Activated CD8-positive, alpha-beta memory T cell treated with anti-CD3 and anti-CD28 coated beads, Interleukin-2, amount 50 U/mL, for 48 hours (primary cell): Measurements from ENCODE around the gene ORMDL3.
"Not testable (repeated sequence)": the region's sequence is repeated elsewhere in the genome, so short reads cannot be mapped to it uniquely, and the experiment has no call there.

ENCODE experiments used
- DNase-seq: peaks from one replicate; pipeline ENCODE4 v3.0.0-alpha.2; 2020

Gene ORMDL3

DNA sequence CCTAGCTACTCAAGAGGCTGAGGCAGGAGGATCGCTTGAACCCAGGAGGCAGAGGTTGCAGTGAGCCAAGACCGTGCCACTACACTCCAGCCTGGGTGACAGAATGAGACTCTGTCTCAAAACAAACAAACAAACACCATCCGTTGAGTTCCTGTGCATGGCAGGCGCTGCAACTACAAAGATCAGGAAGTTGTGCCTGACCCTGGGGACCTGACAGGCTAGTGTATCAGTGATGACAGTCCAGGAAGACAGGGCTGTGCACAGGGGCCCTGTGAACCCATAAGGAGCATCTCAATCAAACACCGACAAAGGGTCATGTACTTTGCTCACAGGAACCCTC, 21.1 kb upstream of the ORMDL3 start:
- not testable (repeated sequence) for DNase-seq

DNA sequence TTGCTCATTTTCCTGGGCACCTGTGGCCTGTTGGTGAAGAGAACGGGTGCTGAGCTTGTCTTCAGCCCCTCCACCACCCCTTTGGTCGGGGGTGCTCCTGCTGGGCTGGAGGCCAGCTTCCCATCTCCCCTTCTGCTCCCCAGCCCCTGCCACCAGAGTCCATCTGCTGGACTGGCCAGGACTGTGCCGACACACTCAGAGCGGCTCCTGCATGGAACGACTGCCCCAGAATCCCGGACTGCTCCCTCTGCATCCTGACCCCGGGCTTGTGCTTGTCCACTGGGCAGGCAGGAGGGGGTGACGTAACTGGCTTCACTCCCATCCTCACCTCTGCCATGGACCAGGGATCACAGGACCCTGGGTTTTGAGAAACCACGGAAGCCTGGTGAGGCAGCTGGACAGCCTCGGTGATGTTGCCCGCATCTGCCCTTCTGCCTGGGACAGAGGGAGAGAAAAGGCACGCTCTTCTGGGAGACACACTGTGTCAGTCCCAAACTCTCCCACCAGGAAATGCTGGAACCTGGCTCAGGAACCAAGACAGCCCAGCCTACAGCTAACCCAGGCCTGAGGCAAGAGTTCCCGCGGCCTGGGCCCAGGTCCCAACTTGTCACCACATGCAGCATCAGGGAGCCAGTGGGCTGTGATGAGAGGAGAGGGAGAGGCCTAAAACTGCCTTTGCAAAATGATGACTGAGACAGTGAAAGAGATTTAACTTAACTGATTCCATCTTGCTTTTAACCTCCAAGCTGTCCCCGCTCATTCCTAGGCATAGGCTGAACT, 19.3 kb upstream of the ORMDL3 start:
- no peak for DNase-seq

DNA sequence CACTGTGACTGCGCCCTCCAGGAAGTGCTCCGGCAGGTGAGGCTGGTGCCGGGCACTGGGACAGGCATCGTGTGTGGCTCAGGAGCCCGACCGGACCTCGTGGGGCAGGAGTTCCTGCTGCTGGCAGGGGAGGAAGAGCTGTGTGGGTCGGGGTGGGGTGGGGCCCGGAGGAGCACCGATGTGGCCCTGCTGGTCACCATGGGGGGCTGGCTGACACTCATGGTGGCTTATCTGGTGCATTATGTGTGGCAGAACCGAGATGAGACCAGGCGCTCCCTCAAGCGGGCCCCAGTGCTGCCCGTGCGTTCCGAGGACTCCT, 17.0 kb upstream of the ORMDL3 start:
- DNase-seq = no peak

DNA sequence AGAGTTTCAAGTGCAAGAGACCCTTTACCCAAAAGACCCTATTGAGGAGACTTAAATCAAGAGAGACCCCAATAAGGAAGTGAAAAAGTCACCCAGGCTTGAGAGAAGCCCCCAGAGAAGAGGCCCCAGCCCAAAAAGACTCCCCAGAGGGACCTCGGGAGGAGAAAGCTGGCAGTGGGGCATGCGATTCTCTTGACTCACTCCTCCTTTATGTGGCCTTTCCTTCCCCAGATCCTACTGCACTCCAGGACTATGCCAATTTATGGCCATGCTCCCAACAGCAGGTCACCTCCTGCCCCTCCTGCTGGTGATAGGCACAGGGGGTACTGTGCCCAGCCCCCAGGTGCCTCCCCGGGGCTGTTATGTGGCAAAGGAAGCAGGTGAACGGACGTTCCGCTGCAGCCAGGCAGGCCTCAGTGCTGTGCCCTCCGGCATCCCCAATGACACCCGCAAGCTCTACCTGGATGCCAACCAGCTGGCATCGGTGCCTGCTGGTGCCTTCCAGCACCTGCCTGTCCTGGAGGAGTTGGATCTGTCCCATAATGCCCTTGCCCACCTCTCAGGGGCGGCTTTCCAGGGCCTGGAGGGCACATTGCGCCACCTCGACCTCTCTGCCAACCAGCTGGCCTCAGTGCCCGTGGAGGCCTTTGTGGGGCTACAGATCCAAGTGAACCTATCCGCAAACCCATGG, 16.4 kb upstream of the ORMDL3 start:
- DNase-seq = no peak

DNA sequence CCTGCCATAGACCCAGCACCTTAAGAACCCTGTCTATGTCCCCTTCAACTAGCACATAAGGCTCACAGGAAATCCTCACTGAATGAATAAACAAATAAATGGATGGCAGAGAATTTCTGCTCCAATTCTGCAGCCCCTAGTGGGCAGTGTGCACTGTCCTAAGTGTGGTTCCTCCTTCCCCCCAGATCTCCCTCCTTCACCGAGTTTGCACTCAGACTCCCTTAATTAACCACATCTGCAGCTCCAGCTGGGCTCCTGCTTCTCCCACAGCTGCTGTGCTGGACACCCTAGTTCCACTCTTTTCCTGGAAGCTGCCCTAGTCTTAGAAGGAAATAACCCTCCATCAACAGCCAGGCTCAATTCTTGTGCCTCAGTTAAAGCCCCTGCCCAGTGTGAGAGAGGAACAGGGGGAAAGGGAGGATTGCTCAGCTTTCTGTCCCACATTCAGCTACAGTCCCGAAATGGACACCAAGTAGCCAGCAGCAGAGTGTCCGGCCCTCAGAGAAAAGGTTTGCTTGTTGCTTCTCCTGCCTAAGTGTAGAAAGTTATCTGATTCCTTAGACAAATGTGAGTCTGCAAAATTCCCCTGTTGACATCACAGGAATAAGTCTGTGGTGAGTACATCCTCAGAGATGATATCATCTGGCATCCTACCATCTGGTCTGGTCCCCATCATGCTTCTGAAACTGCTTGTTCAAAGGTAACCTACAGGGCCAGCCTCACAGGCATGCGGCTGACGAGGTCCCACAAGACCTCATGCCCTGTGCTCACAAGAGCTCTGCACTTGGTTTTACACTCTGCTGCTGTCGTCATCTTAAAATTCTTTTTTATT, 12.4 kb upstream of the ORMDL3 start:
- no peak for DNase-seq

DNA sequence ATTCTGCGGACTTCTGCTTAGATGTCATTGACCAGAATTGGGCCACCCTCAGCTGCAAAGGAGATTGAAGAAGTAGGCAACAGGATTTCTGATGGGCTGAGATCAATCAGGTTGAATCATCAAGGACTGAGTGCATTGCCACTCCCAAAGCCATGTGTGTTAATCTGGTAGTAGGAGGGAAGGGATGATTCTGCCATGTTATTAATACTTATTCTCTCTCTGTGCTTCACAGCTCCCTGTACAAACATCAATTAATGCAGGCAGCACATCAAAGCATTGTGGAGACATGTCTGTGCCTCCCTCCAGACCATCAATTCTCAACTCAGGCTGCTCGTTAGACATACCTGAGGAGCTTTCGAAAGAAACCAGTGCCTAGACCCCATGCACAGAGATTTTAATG, 11.7 kb upstream of the ORMDL3 start:
- DNase-seq = no peak

DNA sequence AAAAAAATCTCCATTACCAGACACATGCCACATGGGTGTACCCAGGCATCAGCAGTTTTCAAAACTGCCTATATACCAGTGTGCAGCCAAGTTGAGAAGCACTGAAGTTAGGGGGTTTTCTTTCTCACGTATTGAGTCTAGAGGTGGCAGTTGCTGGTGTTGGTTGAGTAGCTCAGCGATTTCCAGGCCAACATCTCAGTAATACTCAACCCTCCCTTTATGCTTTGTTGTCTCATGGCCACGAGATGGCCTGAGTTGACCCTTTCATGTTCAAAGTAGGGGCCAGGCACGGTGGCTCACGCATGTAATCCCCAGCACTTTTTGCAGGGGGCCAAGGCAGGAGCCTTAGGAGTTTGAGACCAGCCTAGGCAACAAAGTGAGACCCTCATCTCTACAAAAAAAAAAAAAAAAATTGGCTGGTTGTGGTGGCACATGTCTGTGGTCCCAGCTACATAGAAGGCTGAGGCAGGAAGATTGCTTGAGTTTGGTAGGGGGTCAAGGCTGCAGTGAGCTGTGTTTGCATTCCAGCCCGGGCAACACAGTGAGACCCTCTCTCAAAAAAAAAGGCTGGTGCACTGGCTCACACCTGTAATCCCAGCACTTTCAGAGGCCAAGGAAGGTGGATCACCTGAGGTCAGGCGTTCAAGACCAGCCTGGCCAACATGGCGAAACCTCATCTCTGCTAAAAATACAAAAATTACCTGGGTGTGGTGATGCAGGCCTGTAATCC, 10.9 kb upstream of the ORMDL3 start:
- no peak for DNase-seq

DNA sequence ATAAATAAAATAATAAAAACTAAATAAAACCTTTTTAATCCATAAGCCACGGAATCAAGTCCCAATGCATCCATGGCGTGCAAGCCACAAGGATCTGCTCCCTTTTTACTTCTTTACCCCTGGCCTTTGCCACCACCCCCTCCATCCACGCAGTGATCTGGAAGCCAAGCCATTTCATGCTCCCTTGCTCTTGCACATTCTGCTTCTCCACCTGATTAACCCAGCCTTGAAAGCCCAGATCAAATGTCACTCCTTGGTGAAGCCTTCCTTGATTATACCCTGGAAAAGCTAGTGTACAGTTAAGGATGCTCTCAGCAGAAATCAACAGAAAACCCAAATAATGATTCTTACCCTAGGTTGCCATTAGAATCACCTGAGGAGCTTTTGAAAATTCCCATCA, 10.0 kb upstream of the ORMDL3 start:
- no peak for DNase-seq

DNA sequence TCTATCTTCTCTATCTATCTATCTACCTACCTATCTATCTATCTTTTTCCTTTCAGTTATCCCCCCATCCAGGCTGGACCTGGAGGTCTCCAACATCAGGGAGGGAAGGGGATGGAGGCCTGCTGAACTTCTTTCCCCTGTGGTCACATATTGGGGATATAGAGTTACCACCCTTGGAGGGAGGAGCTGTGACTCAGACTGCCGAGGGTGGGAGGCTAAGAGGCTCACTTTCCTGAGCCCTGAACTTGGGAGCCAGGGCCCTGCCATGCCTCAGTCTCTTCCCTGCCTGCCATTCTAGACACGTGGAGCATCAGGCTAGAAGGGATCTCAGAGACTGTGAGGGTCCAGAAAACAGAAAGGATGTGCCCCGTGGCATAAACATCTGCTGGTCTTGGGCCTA, 8.5 kb upstream of the ORMDL3 start:
- no peak for DNase-seq

DNA sequence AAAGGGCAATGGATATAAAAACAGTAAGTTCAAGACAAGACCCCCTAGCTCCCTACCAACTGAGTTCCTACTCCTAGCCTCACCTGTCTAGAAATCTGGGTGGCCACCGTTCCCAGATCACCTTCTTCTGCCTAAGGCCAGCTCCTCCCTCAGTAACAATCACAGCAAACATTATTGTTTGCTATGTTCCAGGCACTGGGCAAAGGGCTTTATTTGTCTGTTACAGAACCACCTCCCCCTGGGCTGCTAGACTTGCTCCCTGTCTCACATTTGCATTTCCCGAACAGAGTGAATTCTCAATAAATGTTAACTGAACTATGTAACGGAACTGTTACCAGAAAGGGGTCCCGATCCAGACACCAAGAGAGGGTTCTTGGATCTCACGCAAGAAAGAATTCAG, 6.9 kb upstream of the ORMDL3 start:
- no peak for DNase-seq

DNA sequence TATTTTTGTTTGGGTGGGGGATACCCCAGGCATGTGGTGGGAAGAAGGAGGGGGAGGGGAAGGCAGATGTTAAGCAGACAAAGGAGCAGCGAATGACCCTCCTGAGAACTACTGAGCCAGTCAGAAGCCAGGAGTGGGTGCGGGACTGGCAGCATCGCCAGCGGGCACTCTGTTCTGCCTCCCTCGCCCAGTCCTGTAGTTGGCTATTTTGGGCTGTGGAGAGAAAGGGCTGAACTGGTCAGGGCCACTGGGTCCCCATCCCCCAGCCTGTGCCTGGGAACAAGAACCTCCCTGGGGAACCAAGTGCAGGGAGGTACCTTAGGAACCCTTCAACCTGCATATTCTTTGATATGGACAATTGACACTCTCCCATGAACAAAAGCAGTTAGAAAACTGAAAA, 6.5 kb upstream of the ORMDL3 start:
- no peak for DNase-seq

DNA sequence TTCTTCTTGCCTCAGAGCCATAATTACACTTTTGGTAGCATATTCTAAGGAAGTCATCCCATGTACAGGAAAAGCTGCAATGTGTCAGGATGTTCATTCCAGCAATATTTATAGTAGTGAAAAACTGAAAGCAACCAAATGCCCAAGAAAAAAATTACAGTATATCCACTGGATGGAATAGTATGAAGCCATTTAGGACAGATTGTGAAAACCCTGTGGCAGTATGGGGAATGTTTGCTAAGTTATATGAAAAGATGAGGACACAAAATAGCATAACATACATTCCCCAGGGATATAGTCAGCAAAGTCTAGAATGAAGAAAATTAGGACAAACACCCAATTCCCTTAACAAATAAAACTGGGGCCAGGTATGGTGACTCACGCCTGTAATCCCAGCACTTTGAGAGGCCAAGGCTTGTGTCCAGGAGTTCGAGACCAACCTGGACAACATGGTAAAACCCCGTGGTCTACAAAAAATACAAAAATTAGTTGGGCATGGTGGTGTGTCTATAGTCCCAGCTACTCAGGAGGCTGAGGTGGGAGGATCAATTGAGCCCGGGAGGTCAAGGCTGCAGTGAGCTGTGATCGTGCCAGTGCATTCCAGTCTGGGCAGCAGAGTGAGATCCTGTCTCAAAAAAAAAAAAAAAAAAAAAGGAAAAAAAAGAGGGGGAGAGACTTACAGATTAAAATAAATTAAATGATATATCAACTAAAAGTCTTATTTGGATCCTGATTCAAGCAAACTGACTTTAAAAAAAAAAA, 2.4 kb upstream of the ORMDL3 start:
- no peak for DNase-seq

DNA sequence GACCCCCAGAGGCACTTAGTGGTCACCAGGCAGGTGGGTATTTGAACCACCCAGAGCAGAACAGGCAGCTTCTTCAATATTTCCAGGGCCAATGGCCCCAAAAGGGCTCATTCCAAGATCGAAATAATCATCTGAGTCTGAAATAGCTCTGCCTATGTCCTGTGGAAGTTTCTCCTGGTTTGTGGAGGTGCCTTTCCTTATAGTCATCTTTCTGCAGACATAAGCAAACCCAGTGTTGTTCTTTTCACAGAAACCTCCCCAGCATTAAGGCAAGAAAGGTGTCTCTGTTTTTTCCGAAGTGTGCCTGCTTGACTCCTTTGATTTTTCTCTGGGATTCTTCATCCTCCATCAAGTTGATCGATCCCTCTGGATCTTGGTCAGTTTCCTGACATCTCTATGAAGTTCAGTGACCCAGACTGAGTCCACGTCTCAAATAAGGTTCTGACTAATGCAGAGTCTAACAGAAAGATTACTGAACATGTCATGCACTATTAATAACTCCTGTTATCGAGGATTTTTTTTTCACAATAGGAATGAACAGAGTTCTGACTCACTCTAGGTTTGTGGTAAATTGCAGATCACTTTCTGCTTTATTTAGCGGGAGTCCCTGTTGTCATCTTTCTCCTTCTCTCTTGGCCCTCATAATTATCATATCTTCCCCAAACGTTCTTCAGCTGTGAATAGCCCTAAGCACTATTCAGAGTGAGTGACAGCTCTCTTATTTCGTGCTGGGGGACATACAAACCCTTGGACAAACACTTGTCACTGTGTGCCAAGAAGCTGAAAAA, 1.7 kb upstream of the ORMDL3 start:
- DNase-seq = no peak

DNA sequence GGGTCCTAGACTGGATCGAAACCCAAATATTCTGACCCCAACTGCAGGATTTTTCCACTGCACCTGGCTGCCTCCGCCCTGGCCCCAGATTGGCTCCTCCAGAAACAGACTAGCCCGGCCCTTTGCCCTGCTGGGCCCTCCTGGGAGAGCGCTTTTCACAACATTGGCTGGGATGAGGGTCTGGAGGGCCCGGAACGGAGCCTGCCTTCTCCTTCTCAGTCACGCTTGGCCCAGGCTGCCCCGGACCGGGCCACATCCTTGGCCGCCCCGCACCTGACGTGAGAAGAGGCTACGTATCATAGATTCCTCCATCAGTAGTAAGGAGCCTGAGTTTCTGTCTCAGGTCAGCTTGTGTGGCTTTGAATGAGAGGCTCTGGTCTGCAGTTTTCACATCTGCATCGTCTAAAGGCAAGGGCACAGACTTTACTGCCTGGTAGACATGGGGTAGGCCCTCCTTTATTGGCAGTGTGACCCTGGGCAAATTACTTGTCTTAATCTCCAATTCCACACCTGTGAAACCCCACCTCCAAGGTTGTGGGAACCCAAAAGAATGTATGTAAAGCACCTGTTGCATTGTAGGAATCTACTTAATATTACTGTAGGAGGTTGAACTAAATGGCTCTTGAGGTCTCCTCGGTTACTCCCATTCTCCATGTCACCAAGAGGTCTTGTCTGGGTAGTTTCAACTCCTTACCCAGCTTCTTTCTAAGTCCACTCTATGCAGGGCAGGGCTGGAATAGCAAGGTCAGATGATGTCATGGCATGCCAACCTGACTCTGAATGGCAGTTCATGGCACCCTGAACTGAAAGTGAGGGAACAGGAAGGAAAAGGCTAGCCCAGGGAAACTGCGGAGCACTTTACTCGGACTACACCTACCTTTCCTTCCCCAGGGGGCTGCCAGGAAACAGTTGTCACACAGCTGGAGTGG, 792 bp upstream of the ORMDL3 start:
- DNase-seq = peak; percentile 66

DNA sequence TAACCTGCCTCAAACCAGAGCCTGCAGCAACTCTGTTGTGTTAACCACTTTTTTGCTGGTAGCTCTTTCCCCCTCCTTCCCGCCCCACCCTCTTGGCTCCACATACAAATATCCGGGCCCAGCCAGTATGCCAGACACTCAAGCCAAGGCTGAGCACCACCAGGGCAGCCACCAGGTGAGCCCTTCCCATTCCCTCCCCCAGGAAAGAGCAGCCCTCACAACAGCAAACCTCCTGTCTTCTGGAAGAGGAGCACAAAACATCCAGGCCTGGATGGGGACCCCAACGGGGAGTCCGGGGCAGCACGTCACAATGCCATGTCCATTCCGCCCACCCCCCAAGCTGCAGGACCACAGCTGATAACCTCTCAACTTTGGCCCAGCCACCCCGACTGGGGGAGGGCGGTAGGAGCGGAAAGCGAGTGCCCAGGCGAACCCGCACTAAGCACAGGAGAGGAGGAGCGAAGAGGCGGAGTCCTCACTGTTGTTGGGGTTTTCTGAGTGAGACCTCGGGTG, 757 bp downstream of the ORMDL3 start:
- peak; percentile 77 for DNase-seq

DNA sequence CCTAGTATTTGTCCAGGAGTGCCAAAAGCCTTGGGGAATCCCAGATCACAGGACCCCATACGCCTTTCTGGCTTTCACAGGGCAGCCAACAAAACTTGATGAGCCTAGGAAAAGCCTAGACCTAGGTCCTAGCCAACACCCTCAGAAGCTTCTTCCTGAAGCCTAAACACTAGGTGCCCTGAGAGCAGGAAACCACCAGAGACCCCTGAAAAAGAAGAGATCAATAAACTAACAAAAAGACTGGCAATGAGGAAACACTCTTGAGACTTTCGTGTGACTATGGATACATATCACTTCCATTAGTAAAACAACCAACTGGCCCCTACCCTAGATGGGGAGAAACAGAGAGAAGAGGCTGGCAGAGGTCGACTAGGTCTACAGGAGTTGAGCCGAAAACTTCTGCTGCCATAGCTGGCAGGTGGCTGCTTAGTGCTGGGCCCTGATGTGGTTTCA, 1.2 kb downstream of the ORMDL3 start:
- no peak for DNase-seq

DNA sequence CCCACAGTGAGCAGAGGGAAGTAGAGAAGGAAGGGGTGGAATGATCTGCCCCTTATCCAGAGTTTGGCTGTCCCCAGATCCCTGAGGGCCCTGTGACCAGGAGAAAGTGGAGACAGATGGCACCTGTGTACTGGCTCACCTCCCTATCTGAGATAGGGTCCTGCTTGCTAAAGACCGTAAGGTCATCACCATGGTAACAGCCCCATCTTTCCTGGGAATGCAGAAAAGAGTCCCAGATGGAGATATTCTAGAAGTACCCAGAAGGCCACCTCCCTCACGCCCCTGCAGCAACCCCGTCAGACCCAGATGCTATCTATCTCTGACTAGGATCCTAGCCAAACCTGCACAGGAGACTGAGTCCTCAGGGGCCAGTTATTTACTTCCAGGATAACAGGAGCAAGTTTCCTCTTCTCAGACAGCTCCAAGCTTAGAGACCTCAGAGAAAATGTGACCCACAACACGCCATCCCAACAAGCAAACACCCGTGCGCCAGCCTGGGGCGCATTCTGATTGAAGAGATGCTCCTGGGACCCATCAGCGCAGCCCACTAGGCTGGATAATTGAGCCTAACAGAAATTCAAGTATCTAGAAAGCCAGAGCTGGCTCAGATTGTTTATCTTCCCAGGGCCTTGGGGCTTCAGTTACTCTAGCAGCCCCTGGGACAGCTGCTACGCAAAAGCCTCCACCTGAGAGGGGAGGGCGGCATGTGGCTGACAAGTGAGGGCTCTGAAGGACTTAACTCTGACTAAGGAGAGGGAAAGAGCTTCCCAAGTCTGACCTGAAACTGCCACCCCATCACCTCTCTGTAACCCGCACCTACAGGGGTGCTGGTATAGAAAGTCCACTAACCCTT, 1.9 kb downstream of the ORMDL3 start:
- DNase-seq = no peak

DNA sequence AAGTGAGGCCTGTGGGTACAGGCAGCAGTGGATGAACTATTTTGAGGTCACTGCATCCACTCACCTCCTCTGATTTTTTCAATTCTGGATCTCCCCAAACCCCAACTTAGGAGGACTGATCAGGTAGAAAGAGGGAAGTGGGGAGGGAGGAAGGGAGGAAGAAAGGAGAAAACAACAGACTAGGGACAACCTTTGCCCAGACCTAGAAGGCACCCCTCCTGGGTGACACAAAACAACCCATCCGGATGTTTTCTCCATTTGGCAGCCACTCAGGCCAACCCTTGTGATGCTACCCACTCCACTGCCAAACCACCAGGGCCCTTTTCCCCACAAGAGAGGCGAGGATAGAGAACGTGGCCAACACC, 2.7 kb downstream of the ORMDL3 start:
- DNase-seq = no peak
